HepG2 (cell line): Measurements from ENCODE around the gene CISD3. TPM values are rescaled to one million over a fixed set of nuclear protein-coding genes. Genes with fewer than 3 reads are reported as not detected.

Experiments
- GLI4 ChIP-seq: sonication (generic); formaldehyde crosslinking; IDR thresholded peaks from 2 replicates; pipeline ENCODE4 v1.5.1; 2020; ENCODE audit warnings: missing genetic modification reagents, mild to moderate bottlenecking, moderate library complexity, borderline replicate concordance
- KIAA2018 ChIP-seq: sonication (generic); formaldehyde crosslinking; IDR thresholded peaks from 2 replicates; pipeline ENCODE4 v1.5.0; 2020; ENCODE audit warnings: mild to moderate bottlenecking, missing genetic modification reagents, borderline replicate concordance
- MLXIP ChIP-seq: sonication (generic); formaldehyde crosslinking; IDR thresholded peaks from 2 replicates; pipeline ENCODE4 v1.9.0; 2021; ENCODE audit warnings: missing genetic modification reagents, borderline replicate concordance
- TCF12 ChIP-seq, 2 experiments: fragments of 450-650 bp in 1 of 2; sonication (generic) in 1 of 2; formaldehyde crosslinking in 1 of 2; IDR thresholded peaks; 2 replicates each; pipeline versions ENCODE4 v1.6.1 to v1.8.0; 2017 to 2022; ENCODE audit warnings: antibody characterized with exemption in 1 of 2, mild to moderate bottlenecking in 1 of 2, missing genetic modification reagents in 1 of 2, moderate library complexity in 1 of 2
- ZBTB10 ChIP-seq: sonication (generic); formaldehyde crosslinking; IDR thresholded peaks from 2 replicates; pipeline ENCODE4 v1.4.0; 2020; ENCODE audit warnings: missing genetic modification reagents, borderline replicate concordance
- ZBTB7B ChIP-seq: sonication (generic); formaldehyde crosslinking; IDR thresholded peaks from 2 replicates; pipeline ENCODE4 v1.4.0; 2020; ENCODE audit warnings: missing genetic modification reagents
- ZNF160 ChIP-seq: sonication (generic); formaldehyde crosslinking; IDR thresholded peaks from 2 replicates; pipeline ENCODE4 v1.8.0; 2022; ENCODE audit warnings: mild to moderate bottlenecking, inconsistent platforms, missing genetic modification reagents
- ZNF33B ChIP-seq: sonication (generic); formaldehyde crosslinking; IDR thresholded peaks from 2 replicates; pipeline ENCODE4 v1.5.1; 2020; ENCODE audit warnings: mild to moderate bottlenecking, missing genetic modification reagents
- ZNF513 ChIP-seq: sonication (generic); formaldehyde crosslinking; conservative IDR thresholded peaks from 2 replicates; pipeline ENCODE4 v1.5.0; 2020; ENCODE audit warnings: missing genetic modification reagents
- ZNF597 ChIP-seq: sonication (generic); formaldehyde crosslinking; IDR thresholded peaks from 2 replicates; pipeline ENCODE4 v1.5.0; 2020; ENCODE audit warnings: missing genetic modification reagents
- ZNF839 ChIP-seq: sonication (generic); formaldehyde crosslinking; IDR thresholded peaks from 2 replicates; pipeline ENCODE4 v1.4.0; 2020; ENCODE audit warnings: missing genetic modification reagents, mild to moderate bottlenecking, borderline replicate concordance
- polyA plus RNA-seq, 8 experiments: library from polyadenylated mRNA; depleted of rRNA in 3 of 8; stranded (reverse) in 7 of 8; unstranded in 1 of 8; fragments of >200 nt; fragmentation: Illumina TruSeq in 4 of 8; extraction: Trizol in 4 of 8; gene quantifications; 2 replicates each; pipeline versions ENCODE4 v1.2.1 to v1.2.3, GENCODE V29; 2011 to 2016; ENCODE audit warnings: low read depth in 4 of 8, missing spikeins in 1 of 8, mixed read lengths in 1 of 8; ENCODE audit not compliant: insufficient read depth in 1 of 8
- total RNA-seq, 5 experiments: library from RNA; depleted of rRNA; stranded (reverse); fragments of >200 nt; fragmentation: Illumina TruSeq; extraction: Trizol; gene quantifications; 2 replicates each; pipeline ENCODE4 v1.2.3, GENCODE V29; 2016; ENCODE audit warnings: low read depth in 1 of 5

CISD3 gene
- total and polyA plus RNA-seq, 2 of the 13 experiments (the other 11 are each of a cell fraction or from before 2014, with no cell fraction given): 30.0 to 34.1 TPM

GRCh38 chr17:38751808-38752307 is 21.7 kb downstream of the CISD3 start (continued):
- TF ChIP-seq ZNF513 (no peak), ZNF160 (peak; percentile 20), TCF12 (IDR thresholded peaks at IDR 0.05) (no peak), TCF12 (CRISPR knock-in tag; IDR thresholded peaks at IDR 0.05) (no peak; the same call in 1 of the 2 replicates), ZNF839 (CRISPR knock-in tag) (no peak; the same call in 1 of the 2 replicates), KIAA2018 (CRISPR knock-in tag) (peak; percentile 88; the same call in 1 of the 2 replicates), ZNF33B (no peak), ZNF597 (CRISPR knock-in tag) (0 out of 2 replicates have a peak, but pooled peaks have one; percentile 68), GLI4 (no peak), ZBTB10 (CRISPR knock-in tag) (no peak), MLXIP (CRISPR knock-in tag) (no peak), ZBTB7B (CRISPR knock-in tag) (peak; percentile 74; the same call in 1 of the 2 replicates)
